PC-3 (cell line): ENCODE data around the gene CMTM3. TPM values are rescaled to one million over a fixed set of nuclear protein-coding genes. Genes with fewer than 3 reads are reported as not detected.
"Not testable (repeated sequence)": the region's sequence is repeated elsewhere in the genome, so short reads cannot be mapped to it uniquely, and the experiment has no call there.

Experiments used
- ATAC-seq: fragments of 200-7000 bp; cut with Tn5 transposase; 2 replicates; pipeline ENCODE4 v1.9.1; 2020; ENCODE audit warnings: mild to moderate bottlenecking, moderate library complexity
- BruUV-seq: library from RNA; stranded (reverse); fragments of 400-500 nt; replicated peaks from 2 replicates; lab custom pipeline; 2021; lab: Mats Ljungman, UMichigan
- CTCF ChIA-PET: fragments of 300-600 bp; sonication (Branson Sonifier 250); formaldehyde crosslinking; loops from one replicate; lab custom pipeline; 2022; ENCODE audit warnings: antibody characterized with exemption; lab: Charles Lee
- POLR2A ChIA-PET: fragments of 300-600 bp; sonication (Branson Sonifier 250); formaldehyde crosslinking; loops from one replicate; lab custom pipeline; 2022; ENCODE audit warnings: antibody characterized with exemption; ENCODE audit not compliant: unreplicated experiment; lab: Charles Lee
- DNase-seq: peaks from one replicate; pipeline ENCODE4 v3.0.0-alpha.2; 2015
- H2AFZ ChIP-seq: fragments of 300-600 bp; sonication (generic); 2 replicates; pipeline ENCODE4 v1.6.0; 2016; ENCODE audit warnings: antibody characterized with exemption, low read length
- H3F3A ChIP-seq: fragments of 300-600 bp; sonication (generic); one replicate; pipeline ENCODE4 v1.6.0; 2017; ENCODE audit warnings: antibody characterized with exemption, low read length, control low read depth, mild to moderate bottlenecking; ENCODE audit not compliant: unreplicated experiment
- H3K27ac ChIP-seq: fragments of 300-600 bp; sonication (generic); 2 replicates; pipeline ENCODE4 v1.5.1; 2016; ENCODE audit warnings: mild to moderate bottlenecking, low read length
- H3K27me3 ChIP-seq: fragments of 300-600 bp; sonication (generic); 2 replicates; pipeline ENCODE4 v1.6.1; 2016; ENCODE audit warnings: low read length, mixed read lengths
- H3K36me3 ChIP-seq: fragments of 300-600 bp; sonication (generic); 2 replicates; pipeline ENCODE4 v1.6.1; 2016; ENCODE audit warnings: low read depth, mixed run types, low read length, mixed read lengths
- H3K4me1 ChIP-seq: fragments of 300-600 bp; sonication (generic); 2 replicates; pipeline ENCODE4 v1.5.1; 2016; ENCODE audit warnings: low read length; ENCODE audit not compliant: insufficient read depth
- H3K4me2 ChIP-seq: fragments of 300-600 bp; sonication (generic); 2 replicates; pipeline ENCODE4 v1.6.0; 2016; ENCODE audit warnings: low read length
- H3K4me3 ChIP-seq: fragments of 300-600 bp; sonication (generic); 2 replicates; pipeline ENCODE4 v1.5.1; 2016; ENCODE audit warnings: mild to moderate bottlenecking, low read length, mixed read lengths
- H3K79me2 ChIP-seq: fragments of 300-600 bp; sonication (generic); 2 replicates; pipeline ENCODE4 v1.6.1; 2017; ENCODE audit warnings: low read length, mixed read lengths
- H3K9ac ChIP-seq: fragments of 300-600 bp; sonication (generic); 2 replicates; pipeline ENCODE4 v1.6.0; 2016; ENCODE audit warnings: mild to moderate bottlenecking, low read length
- H3K9me2 ChIP-seq: fragments of 300-600 bp; sonication (generic); replicated peaks from 2 replicates; pipeline ENCODE4 v1.6.1; 2016; ENCODE audit warnings: mixed run types, low read length, mixed read lengths
- H3K9me3 ChIP-seq: fragments of 300-600 bp; sonication (generic); 2 replicates; pipeline ENCODE4 v1.6.1; 2016; ENCODE audit warnings: low read length, mixed read lengths
- H4K20me1 ChIP-seq: fragments of 300-600 bp; sonication (generic); 2 replicates; pipeline ENCODE4 v1.6.1; 2016; ENCODE audit warnings: low read length, mixed read lengths
- EZH2 ChIP-seq: fragments of 300-600 bp; sonication (generic); IDR thresholded peaks from one replicate; pipeline ENCODE4 v1.6.1; 2017; ENCODE audit warnings: antibody characterized with exemption, mild to moderate bottlenecking, low read length; ENCODE audit not compliant: unreplicated experiment
- EZH2phosphoT487 ChIP-seq: fragments of 300-600 bp; sonication (generic); IDR thresholded peaks from 2 replicates; pipeline ENCODE4 v1.6.1; 2018; ENCODE audit warnings: mild to moderate bottlenecking, antibody characterized with exemption, low read length, borderline replicate concordance
- intact Hi-C: fragments of 100-400 bp; cut with micrococcal nuclease; formaldehyde crosslinking; loops from 2 replicates; pipeline ENCODE4 v1.9.0; 2023
- total RNA-seq: library from RNA; depleted of rRNA; stranded (reverse); fragments of >200 nt; gene quantifications from 2 replicates; pipeline ENCODE4 v1.2.3, GENCODE V29; 2014
- TF ChIP-seq, protein P1 (sequence below): fragments of 300-600 bp; sonication (generic); conservative IDR thresholded peaks from 2 replicates; pipeline ENCODE4 v1.5.1; 2017; ENCODE audit warnings: antibody characterized with exemption, low read depth, mild to moderate bottlenecking, low read length

Gene CMTM3
- total RNA-seq, 1 experiment from 2014 or later, result 9.5 TPM

DNA sequence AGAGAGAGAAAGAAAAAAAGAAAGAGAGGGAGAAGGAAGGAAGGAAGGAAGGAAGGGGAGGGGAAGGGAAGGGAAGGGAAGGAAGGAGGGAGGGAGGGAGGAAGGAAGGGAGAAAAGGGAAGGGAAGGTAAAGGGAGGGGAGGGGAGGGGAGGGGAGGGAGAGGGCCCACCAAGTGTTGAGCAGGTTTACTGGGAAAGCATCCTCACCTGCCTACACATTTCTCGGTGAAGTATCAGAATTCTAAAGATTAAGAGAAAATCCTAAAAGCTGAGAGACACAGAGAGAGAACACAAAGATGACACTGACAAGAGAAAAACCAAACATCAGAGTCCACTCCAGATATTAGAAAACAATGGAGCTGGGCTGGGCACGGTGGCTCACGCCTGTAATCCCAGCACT lies 12.3 kb upstream of the CMTM3 start:
- Histone ChIP-seq H4K20me1 (no peaks in the 10 kb centered on the region), H3K4me1 (no peaks in the 10 kb centered on the region), H3K27me3 (no peaks in the 10 kb centered on the region), H3K79me2 (no peaks in the 10 kb centered on the region), H3K4me2 (no peak overlapping the region), H3K9me2 (no peaks in the 10 kb centered on the region), H3K27ac (no peak overlapping the region), H3K4me3 (no peak overlapping the region), H3K36me3 (no peaks in the 10 kb centered on the region), H3F3A (no peaks in the 10 kb centered on the region), H2AFZ (no peak overlapping the region), H3K9me3 (no peaks in the 10 kb centered on the region), H3K9ac (no peak overlapping the region)
- DNase-seq (no peak), ATAC-seq (no peak)
- ChIA-PET CTCF (no interaction called here), POLR2A (no interaction called here)
- no TSS peak for BruUV-seq
- TF ChIP-seq EZH2phosphoT487 (no peak), EZH2 (no peak)
- TF ChIP-seq, protein P1, sequence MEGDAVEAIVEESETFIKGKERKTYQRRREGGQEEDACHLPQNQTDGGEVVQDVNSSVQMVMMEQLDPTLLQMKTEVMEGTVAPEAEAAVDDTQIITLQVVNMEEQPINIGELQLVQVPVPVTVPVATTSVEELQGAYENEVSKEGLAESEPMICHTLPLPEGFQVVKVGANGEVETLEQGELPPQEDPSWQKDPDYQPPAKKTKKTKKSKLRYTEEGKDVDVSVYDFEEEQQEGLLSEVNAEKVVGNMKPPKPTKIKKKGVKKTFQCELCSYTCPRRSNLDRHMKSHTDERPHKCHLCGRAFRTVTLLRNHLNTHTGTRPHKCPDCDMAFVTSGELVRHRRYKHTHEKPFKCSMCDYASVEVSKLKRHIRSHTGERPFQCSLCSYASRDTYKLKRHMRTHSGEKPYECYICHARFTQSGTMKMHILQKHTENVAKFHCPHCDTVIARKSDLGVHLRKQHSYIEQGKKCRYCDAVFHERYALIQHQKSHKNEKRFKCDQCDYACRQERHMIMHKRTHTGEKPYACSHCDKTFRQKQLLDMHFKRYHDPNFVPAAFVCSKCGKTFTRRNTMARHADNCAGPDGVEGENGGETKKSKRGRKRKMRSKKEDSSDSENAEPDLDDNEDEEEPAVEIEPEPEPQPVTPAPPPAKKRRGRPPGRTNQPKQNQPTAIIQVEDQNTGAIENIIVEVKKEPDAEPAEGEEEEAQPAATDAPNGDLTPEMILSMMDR, result no peak
- intact Hi-C loops, result no loop called here

- Histone ChIP-seq H3F3A (no peaks in the 10 kb centered on the region), H3K9me3 (no peaks in the 10 kb centered on the region), H3K27ac (no peak overlapping the region), H3K4me2 (no peak overlapping the region), H3K9ac (no peak overlapping the region), H3K9me2 (no peaks in the 10 kb centered on the region), H4K20me1 (no peaks in the 10 kb centered on the region), H3K79me2 (no peaks in the 10 kb centered on the region), H2AFZ (no peak overlapping the region), H3K4me1 (no peaks in the 10 kb centered on the region), H3K4me3 (no peak overlapping the region), H3K27me3 (no peaks in the 10 kb centered on the region), H3K36me3 (no peaks in the 10 kb centered on the region)
- intact Hi-C loops, result no loop called here
- POLR2A ChIA-PET, result no interaction called here
- TF ChIP-seq, protein P1, result no peak
- TF ChIP-seq EZH2phosphoT487 (no peak), EZH2 (no peak)
- ATAC-seq (no peak), DNase-seq (no peak)
- CTCF ChIA-PET, result no interaction called here
- no TSS peak for BruUV-seq
Measured at GRCh38 chr16:66592814-66593213, 11.7 kb upstream of the CMTM3 start.

- no peak for TF ChIP-seq EZH2
- no peak for TF ChIP-seq EZH2phosphoT487
- TF ChIP-seq, protein P1, result no peak
- H3K9me2 ChIP-seq, result no peaks in the 10 kb centered on the region
- no peak overlapping the region for H3K9ac ChIP-seq
- no peak overlapping the region for H3K4me3 ChIP-seq
- no peak for ATAC-seq
- no peaks in the 10 kb centered on the region for H3K4me1 ChIP-seq
- DNase-seq, result no peak
- H3K27me3 ChIP-seq, result no peaks in the 10 kb centered on the region
- H3K79me2 ChIP-seq, result no peaks in the 10 kb centered on the region
- intact Hi-C loops, result no loop called here
- H3K9me3 ChIP-seq, result no peaks in the 10 kb centered on the region
- H2AFZ ChIP-seq, result no peak overlapping the region
- no peak overlapping the region for H3K4me2 ChIP-seq
- CTCF ChIA-PET, result no interaction called here
- H3F3A ChIP-seq, result no peaks in the 10 kb centered on the region
- no peaks in the 10 kb centered on the region for H3K36me3 ChIP-seq
- BruUV-seq, result no TSS peak
- H4K20me1 ChIP-seq, result no peaks in the 10 kb centered on the region
- POLR2A ChIA-PET, result no interaction called here
- no peak overlapping the region for H3K27ac ChIP-seq
Measured at GRCh38 chr16:66594739-66595138, 9.8 kb upstream of the CMTM3 start.

DNA sequence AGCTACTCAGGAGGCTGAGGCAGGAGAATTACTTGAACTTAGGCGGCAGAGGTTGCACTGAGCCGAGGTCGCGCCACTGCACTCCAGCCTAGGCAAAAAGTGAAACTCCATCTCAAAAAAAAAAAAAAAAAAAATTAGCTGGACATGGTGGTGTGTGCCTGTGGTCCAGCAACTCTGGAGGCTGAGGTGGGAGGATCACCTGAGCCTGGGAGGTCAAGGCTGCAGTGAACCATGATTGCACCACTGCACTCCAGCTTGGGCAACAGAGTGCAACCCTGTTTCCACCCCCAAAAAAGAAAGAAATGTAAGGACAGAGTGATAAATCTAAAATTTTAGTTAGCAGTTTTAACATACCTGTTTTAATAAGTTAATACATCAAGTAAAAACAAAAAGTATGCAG lies 7.9 kb upstream of the CMTM3 start:
- H3K4me1 ChIP-seq, H3K9ac ChIP-seq, H3K4me2 ChIP-seq, H3K27me3 ChIP-seq, H2AFZ ChIP-seq, H3K36me3 ChIP-seq, DNase-seq, H3K9me2 ChIP-seq, ATAC-seq, H3K9me3 ChIP-seq, intact Hi-C loops, POLR2A ChIA-PET, H3K79me2 ChIP-seq, H3K4me3 ChIP-seq, H3F3A ChIP-seq, H4K20me1 ChIP-seq, CTCF ChIA-PET, BruUV-seq, H3K27ac ChIP-seq: not testable (repeated sequence)
